ENCODE results near the gene ABCA3.

- TF ChIP-seq CTCF (IDR thresholded peaks at IDR 0.05): no peak
- TF ChIP-seq POLR2A (IDR thresholded peaks at IDR 0.05): no peak
- no peak for TF ChIP-seq POLR2AphosphoS5 (IDR thresholded peaks at IDR 0.05)
Observed at GRCh38 chr16:2238150-2238837, 102.2 kb downstream of the ABCA3 start.

Data from prostate gland (tissue), 2 donors.